ENCODE measurements around the gene CDH22.

GRCh38 chr20:46283426-46284039, 24.8 kb downstream of the CDH22 start:
- no peak for TF ChIP-seq CTCF (IDR thresholded peaks at IDR 0.05; ENCODE audit: poor library complexity, severe bottlenecking)
- no peak for TF ChIP-seq EZH2 (IDR thresholded peaks at IDR 0.05; ENCODE audit: borderline replicate concordance, insufficient read depth, low read length, poor library complexity, severe bottlenecking)
- TF ChIP-seq RAD21 (conservative IDR thresholded peaks at IDR 0.05) = no peak

Measured in neural cell (in vitro differentiated cells).